ENCODE results near the gene SHB.

Gene SHB

DNA sequence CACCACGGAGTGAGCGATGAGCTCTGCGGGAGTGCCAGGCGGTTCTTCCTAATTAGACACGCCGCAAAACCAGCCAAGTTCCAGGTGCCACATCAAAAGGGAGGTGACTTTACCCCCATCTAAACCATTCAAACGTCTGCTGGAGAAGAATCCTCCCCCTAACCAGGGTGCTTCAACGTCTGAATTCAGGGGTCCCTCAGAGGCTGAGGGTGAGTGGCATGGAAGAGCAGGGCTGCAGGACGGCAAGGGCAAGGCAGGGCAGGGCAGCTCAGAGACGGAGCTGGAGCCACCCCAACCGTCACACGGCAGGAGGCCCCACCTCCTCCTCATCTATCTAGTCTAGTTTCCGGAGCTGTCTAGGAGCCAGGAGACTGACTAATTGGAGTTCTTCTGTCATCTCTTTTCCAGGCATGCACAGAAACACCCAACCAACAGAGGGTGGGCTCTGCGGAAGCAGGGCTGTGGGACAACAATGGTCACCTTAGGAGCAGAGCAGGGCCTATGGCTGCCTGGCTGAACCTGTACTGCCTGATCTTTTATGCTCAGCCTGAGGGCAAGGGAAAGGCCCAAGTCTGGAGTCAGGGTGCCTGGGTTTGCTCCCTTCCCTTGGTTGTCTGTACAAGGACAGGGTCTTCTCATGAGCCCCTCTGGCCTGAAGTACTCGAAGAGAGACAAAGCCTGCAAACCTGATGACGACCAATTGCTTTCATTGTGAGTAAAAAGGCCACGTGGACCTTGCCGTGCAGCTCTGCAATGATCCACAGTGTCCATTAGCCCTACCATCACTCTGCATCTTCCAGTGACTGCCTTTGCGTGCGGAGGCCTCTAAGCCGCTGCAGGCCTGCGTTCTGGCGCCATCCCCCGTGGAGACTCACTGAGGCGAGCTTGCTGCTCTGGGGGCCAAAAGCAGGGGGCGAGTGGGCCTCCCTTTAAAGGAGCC is 84.1 kb downstream of the SHB start:
- no peak for DNase-seq

DNA sequence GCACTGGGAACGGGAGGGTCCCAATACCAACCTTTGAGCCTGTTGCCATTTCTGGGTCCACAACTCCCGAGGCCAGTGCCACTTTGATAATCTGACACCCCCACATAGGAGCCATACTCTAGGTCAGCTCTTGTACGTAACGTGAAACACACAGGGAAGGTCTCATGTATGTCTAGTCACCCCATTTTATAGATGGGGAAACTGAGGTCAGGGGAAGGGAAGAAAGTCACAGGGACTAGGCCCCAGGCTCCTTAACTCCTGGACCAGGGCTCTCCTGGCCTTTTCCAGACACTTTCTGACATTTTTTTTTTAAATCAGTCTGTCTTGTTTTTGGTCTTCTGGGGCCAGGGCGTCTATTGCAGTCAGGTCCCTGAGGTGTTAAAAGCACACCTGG is 84.8 kb downstream of the SHB start:
- no peak for DNase-seq

DNA sequence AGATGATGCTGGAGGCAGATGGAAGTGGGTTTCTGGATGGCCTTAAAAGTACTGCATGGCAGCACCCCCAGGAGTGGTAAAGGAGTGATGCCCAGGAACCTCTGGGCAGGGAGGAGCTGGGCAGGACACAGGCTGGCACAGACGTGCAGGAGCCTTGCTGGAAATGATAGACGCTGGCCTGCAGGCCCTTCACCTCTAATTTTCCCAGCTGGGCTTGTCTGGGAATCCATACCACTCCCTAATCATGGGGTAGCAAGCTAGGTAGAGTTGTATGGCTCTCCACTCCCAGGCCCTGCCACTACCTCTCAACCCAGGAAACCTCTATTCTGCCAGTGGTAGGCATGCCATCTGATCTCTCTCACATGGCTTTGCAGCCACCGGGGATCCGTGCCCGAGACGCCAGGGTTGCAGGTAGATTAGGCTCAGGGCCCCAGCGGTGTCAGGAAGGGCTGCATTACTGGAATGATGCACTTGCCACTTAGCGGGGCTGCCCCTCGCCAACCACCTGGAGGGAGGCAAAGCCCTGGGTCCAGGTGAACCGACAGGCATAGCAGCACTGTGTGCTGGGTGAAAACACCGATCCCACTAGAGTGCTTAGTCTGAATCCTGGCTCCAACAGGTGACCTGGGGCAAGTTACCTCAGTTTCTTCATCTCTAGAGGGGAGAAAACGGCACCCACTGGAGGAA is 85.5 kb downstream of the SHB start:
- DNase-seq: no peak

DNA sequence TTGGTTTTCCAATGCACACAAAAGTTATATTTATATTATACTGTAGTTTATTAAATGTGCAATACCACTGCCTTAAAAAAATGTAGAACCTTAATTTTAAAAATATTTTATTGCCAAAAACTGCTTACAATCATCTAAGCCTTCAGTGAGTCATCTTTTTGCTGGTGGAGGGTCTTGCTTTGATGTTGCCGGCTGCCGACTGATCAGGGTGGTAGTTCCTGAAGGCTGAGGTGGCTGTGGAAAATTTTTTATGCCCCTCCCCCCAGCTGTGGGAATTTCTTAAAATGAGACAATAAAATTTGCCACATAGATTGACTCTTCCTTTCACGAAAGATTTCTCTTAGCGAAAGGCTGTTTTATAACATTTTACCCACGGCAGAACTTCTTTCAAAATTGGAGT is 89.2 kb downstream of the SHB start:
- DNase-seq: no peak

DNA sequence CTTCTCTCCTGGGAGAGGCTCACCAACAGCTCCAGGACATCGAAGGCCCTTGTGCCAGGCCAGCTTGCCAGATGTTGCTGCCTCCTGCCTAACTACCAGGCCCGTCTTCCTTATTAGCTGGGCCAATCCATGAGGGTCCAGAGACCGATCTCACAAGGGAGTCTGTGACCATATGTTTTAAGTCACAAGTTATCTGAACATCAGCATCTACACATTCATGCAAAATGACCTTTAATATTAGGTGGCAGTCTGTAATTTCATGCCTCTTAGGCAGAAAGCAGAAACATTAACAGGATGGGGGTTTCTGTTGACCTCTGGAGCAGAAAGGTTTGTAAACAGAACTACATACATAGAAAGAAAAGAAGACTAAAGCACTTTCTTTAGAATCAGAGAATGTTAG is 90.0 kb downstream of the SHB start:
- DNase-seq: no peak

DNA sequence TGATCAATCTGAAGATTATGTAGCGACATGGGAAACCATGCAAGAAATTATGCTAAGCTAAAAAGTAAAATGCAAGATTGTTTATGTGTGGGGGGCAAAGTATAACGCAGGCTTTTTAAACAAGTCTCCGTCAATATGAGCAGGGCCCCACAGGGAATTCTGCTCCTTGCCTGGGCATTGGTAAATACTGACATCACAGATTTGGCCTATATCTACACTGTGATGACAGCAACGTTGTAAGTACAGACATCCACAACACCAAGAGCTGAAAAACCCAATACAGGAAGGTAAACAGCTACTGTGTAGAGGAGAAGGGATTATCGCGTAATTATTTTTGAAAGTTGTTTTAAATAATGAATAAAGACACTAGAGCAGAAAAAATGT is 90.6 kb downstream of the SHB start:
- no peak for DNase-seq

DNA sequence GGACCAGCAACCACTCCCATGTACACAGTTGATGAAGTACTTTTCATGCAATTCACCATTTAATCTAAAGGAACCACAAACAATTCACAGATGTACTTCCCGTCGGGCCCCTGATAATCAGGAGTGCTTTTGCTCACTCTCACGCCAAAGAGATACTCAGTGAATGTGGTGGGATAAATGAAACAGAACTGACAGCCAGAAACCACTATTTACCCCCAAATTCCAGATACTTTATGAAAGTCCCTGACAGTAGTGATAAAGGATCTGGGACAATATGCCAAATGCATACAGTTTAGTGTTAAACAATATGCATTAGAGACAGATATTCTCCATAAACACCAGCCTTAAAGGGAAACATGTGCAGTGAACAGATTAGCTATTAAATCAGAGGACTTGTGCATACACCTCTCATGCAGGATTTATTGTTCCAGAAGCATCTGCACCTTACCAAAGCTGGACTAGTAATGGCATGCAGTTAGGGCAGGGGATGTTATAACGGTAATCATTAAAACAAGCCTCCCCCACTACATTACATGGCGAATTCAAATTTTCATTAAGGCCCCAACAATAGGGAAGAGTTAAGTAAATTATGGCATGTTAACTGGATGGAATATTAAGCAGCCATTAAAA is 91.1 kb downstream of the SHB start:
- no peak for DNase-seq

DNA sequence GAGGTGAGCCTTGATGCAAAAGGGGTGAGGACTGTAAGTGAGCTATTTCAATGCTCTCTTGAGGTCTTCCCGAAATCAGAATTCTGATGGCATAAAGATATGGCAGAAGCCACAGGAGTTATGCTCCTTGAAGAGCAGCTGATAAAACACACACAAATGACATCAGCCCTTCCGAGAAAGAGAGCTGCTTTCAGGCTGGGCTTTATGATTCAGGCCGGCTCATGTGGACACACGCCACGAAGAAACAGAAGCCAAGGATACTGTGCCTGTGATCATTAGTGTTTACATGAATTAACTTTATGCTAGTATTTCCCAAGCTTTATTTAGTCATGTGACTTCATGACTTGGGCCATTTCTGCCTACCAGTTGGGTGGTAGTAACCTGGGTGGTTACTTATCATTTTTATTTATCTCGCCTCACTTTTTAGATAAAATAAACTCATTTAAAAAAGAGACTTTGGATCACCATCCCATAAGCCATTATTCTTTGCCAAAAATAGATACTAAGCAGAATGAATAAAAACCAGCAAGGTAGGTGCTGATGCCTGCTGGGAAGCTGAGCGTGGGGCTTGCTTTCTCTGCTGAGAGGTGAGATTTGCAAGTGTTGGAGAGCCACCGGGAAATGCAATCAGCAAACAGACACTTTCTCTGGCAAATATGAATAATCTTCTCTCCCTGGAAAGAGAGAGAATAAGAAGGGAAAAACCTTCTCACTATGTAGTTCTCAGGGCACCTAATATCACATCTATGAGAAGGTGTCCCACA is 92.1 kb downstream of the SHB start:
- DNase-seq: no peak

DNA sequence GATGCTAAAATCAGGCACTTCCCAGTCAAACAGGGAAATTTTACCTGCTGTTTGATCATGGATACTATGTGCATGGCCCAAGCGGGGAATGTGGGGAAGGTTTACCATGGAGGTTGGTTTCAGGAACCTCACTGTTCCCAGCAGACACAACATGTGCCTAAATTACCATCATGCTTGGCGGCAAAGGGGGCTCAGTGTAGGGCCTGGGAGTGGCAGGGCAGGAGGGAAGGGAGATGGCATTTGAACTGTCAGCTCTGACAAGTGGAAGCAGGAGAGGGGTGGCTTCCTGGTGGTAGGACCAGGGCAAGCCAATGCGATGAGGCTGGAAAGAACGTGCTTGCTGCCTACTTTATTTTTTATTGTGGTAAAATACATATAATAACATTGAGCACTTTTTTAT is 93.4 kb downstream of the SHB start:
- DNase-seq: no peak

DNA sequence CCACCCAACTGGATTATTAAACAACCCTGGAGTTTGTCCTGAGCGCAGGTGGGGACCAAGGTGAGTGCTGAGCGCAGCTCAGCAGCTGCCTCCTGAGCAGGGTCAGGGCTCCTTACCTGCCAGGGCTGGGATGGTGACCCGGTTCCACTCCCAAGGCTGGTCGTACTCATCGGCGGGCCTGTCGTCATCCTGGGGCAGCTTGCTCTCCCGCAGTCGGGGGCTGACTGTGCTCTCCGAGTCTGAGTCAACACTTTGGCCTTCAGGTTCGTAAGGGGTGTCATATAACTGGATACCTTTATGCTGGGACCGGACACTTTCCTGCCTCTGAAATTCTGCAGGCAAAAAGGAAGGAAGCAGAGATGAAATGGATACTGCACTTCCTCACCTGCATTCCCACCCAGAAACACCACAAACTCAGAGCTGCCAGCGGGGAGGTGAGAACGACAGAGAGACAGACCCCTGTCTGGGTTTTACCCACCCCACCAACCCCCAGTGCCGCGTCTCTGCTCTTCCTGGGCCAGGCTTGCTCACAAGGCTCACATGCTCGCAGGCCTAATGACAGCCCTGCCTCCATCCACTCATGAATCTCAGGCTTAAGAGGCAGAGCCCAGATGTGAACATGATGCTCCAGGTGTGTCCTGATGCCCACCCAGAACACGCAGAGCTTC is 94.4 kb downstream of the SHB start:
- DNase-seq: no peak

DNA sequence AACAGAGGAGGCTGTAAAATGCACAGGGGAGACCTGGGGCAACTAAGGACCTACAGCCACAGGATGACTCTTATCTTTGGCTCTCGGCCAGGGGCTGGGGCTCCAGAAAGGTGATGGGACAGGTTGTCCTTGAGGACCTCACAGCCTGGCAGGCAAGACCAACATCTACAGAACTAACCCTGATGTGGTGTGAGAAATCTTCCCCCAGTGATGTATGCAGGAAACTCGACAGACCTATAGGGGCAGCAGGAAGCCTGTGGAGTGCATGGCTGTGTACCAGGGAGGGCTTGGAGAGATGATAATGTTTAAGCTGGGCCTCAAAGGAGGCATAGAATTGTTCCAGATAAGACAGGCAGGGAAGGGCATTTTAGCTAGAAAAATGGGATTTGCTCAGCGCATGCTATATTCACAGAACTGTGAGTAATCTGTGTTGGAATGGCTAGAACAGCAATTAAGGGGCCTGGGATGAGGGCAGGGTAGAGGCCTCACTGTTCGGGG is 96.6 kb downstream of the SHB start:
- no peak for DNase-seq

DNA sequence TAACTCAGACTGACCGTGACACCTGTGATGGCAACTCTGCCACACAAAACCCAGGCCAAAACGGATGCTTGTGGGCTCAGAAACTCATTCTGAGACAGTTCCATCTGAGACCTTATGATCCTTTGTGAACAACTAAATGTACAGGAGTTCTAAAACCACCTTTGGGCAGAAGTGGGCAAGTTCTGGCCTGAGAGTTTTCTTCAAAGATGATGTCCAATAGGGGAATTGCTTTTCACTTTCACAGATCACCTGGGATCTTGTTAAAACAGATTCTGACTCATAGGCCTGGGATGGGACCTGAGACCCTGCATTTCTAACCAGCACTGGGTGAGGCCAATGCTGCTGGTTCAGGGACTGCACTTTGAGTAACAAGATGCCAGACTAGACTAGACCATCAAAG is 97.3 kb downstream of the SHB start:
- no peak for DNase-seq

DNA sequence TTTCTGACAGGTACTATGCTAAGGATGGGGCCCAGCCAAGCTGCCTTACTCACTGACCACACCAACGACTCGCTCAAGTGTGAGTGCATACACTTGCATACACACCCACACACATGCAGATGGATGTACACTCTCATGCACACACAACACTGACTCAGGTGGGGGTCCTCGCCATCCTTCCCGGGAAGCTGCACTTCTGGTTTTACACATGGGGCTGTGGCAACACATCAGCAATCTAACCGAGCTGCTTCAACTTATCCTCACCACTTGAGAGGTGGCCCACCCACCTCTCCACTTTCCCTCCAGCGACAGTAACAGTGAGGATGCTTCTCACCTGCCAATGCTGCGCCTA is 97.9 kb downstream of the SHB start:
- no peak for DNase-seq

DNA sequence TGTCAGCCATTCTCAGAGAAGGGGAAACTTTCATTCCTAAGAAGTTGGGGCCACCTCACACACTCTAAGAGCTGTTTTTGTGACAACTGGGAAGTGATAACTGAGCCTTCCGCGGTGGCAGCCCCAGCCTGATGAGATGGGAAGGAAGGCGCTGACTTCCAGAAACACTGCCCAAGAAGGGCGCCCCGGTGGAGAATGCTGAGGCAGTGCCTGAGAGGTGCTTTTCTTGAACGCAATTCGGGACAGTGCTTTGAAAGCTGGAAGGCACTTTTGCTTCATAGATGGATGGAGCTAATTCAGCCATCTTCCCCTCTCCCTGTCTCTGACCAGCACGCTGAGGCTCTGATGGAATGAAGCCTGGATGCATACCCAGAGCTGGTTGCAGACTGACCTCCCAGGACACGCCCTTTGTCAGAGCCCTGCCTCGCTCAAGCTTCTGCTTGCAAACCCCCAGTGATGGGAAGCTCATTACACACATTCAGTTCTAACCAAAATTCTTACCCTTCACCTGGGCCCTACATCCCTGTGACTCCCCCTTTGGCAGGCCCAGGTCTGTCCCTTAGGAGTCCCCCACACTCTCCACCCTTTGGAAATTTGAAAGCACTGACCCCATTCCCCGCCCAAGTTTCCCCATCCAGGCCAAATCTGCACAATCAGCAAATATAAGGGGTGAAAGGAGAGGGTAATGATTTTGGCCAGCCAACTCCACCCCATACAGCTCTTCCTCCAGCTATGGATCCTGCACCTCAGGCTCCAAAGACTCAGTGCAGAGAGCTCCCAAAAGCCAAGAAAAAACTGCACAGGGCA is 98.5 kb downstream of the SHB start:
- DNase-seq: no peak

DNA sequence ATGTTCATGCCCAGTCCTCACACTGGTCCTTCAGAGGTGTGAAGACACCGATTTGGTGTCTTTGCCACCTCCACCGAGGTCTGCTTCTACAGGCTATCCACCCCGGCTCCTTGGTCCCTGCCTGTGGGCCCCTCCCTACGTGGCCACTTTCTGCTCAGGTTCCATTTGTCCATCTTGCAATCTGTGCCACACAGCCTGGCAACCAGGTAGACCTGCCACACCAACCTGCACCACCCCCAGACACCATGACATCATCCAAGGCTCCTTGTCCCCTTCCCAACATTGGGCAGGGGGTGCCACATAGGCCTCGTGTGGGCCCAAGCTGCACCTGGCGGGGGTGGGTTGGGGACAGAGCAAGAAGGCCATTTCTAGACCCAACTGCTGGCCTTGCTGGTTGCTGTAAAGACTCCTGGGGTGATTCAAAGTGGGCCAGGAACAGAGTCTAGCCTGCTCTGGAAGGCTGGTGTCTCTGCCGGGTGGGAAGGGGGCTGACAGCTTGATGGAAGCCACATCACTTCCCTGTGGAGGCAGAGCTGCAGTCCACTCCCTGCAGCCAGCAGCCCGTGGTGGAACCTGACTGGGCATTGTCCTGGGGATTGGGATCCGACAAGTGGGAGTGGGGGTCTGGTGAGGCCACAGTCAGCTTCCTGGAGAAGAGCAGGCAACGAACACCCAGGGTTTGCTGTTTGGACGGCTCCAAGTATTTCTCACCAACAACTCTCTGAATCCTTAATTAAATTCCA is 99.3 kb downstream of the SHB start:
- no peak for DNase-seq

DNA sequence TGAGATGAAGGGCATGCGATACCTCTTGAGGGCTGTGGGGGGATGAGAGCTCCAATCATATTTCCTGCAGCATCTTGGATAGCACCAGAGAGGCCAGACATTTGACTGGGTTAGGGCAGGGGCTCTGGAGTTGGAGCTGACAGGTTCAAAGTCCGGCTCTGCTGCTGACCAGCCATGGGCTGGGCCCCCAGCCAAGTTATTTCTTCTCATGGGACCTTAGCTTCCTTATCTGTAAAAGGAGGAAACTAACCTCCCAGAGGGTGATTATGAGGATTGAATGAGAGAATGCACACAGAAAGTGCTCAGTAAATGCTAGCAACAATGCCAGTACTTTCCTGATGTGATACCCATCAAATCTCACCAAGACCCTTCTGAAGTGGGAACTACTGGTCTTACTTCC is 99.9 kb downstream of the SHB start:
- no peak for DNase-seq

DNA sequence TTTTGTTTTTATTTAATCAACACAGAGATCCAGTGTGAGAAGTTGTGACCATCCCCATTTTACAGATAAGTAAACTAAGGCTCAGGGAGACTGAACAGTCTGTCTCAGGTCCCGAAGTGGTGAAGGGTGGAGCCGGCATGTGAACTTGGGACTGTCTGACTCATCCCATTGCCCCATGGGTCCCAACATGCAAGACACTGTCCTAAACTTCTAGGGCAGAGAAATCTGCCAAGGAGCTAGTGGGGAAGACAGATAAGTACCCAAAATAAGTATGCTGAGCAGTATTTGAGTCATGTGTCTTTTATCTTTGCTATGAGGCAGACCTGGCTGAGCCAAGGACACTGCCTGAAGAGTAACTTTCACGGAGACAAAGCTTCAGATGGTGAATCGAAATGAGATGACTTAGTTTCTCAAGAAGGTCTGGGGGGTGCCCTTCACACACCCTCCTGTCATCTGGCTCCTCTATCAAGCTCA is 100.8 kb downstream of the SHB start:
- DNase-seq: no peak

DNA sequence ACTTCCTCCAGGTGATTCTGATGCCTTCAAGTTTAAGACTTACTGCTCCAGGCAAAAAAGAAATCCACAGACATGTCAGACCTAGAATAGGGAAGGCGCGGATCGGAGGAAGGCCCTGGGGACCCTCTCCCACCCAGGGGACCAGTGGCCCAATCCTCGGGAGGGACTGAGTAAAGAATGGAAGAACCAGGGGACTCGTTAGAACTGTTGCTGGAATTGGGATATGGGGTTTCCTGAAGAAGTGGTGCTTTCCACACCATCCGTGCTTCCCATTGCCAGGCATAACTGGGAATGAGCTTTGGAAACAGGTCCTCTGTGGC is 101.3 kb downstream of the SHB start:
- DNase-seq: no peak

DNA sequence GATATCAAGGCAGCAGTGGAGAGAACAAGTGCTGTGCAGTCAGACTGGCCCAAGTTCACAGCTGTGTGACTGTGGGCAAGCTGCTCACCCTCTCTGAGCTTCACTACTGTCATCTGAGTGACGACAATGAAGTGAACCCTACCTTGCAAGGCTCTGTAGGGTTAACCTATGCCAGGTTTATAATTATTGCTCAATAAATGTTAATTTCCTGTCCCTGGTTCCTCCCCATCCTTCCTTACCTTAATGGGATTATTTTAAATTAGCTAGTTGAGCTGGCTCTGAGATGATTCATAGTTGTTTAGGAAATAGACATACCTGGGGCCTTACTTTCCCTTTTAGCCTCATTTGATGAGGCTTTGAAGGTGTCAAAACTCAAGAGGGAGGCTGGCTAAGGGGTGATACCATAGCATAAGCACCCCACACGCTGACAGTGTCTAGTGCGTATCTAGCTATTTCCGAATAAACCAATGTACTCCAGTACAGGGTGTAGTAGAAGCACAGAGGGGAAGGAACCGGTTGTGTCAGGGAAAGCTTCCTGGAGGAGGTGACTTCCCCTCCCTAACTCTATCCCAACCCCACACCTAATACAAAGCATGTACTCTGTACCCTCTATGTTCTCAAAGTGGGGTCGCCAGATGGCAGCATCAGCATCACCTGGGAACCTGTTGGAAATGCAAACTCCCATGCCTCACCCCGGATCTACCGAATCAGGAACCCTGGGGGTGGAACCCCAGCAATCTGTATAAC is 101.8 kb downstream of the SHB start:
- DNase-seq: no peak

DNA sequence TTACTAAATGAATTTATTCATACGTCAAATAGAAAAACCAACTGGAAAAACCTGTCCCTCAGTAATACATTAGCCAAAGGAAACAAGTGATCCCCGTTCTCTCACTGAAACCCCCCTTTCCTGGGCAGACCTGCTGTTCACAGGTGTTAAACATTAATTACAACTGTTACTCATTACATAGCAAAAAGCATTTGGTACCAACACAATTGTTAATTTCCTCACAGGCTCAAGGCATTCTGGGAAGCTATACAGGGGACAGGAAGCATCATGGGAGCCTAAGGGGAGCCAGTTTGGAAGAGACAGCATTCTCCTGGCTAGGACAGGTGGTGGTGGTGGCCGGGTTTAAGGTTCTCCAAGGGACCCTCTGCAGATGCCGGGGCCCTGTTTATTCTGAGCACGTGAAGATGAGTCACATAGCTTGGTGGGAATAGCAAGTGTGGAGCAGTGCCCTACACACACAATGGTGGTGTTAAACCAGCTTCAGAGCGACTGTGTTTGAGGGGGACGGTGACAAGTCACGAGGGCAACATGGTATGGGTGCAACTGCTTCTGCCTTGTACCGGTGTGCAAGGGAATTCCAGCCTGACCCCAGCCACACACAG is 102.5 kb downstream of the SHB start:
- DNase-seq: no peak
